GM19455 (cell line): Measurements from ENCODE around the gene POLR3C.
A peak's percentile ranks its signal among the peaks of the same experiment; 100 is the strongest.
"Not testable (repeated sequence)": the region's sequence is repeated elsewhere in the genome, so short reads cannot be mapped to it uniquely, and the experiment has no call there.

Experiments used
- ATAC-seq: cut with Tn5 transposase; IDR thresholded peaks from one replicate; pipeline ENCODE4 v1.9.1; 2021; ENCODE audit not compliant: unreplicated experiment

The POLR3C gene

GRCh38 chr1:145822779-145823331 is 1.1 kb upstream of the POLR3C start:
- not testable (repeated sequence) for ATAC-seq

GRCh38 chr1:145824499-145824842 is 471 bp downstream of the POLR3C start:
- ATAC-seq: no peak

GRCh38 chr1:145826030-145826429 is 2.0 kb downstream of the POLR3C start:
- no peak for ATAC-seq

- no peak for ATAC-seq
Observed at GRCh38 chr1:145827966-145828365, 4.0 kb downstream of the POLR3C start.

GRCh38 chr1:145828367-145829026 is 4.5 kb downstream of the POLR3C start:
- no peak for ATAC-seq

GRCh38 chr1:145830810-145831209 is 6.8 kb downstream of the POLR3C start:
- ATAC-seq: not testable (repeated sequence)

GRCh38 chr1:145837656-145838055 is 13.7 kb downstream of the POLR3C start:
- ATAC-seq: no peak

GRCh38 chr1:145843031-145843430 is 19.0 kb downstream of the POLR3C start:
- ATAC-seq: no peak

GRCh38 chr1:145845144-145845513 is 21.1 kb downstream of the POLR3C start:
- ATAC-seq: peak; percentile 56

GRCh38 chr1:145845514-145846161 is 21.6 kb downstream of the POLR3C start, which contains the start of gene NUDT17:
Gene NUDT17, plus strand, starts transcription at chr1:145845630. Its CDS starts 11 bp downstream, at chr1:145845641.
- peak; percentile 55 for ATAC-seq

- ATAC-seq: no peak
Observed at GRCh38 chr1:145846201-145846612, 22.2 kb downstream of the POLR3C start.

GRCh38 chr1:145847827-145848226 is 23.8 kb downstream of the POLR3C start:
- no peak for ATAC-seq

- ATAC-seq: no peak
Observed at GRCh38 chr1:145849356-145850160, 25.6 kb downstream of the POLR3C start.

- no peak for ATAC-seq
Observed at GRCh38 chr1:145855426-145855948, 31.5 kb downstream of the POLR3C start.

- no peak for ATAC-seq
Observed at GRCh38 chr1:145857170-145857569, 33.2 kb downstream of the POLR3C start.

- peak; percentile 21 for ATAC-seq
Observed at GRCh38 chr1:145858238-145858900, 34.4 kb downstream of the POLR3C start.

- ATAC-seq: peak; percentile 79
Observed at GRCh38 chr1:145858901-145859490, 35.0 kb downstream of the POLR3C start, which contains the start of gene PIAS3. Gene PIAS3, minus strand, starts transcription at chr1:145859081. Its CDS starts 91 bp downstream, at chr1:145858990.

- ATAC-seq: peak; percentile 64
Observed at GRCh38 chr1:145859491-145860023, 35.6 kb downstream of the POLR3C start.

- no peak for ATAC-seq
Observed at GRCh38 chr1:145863282-145864018, 39.5 kb downstream of the POLR3C start.
